ENCODE results near the gene C1QTNF1.

C1QTNF1 gene

DNA sequence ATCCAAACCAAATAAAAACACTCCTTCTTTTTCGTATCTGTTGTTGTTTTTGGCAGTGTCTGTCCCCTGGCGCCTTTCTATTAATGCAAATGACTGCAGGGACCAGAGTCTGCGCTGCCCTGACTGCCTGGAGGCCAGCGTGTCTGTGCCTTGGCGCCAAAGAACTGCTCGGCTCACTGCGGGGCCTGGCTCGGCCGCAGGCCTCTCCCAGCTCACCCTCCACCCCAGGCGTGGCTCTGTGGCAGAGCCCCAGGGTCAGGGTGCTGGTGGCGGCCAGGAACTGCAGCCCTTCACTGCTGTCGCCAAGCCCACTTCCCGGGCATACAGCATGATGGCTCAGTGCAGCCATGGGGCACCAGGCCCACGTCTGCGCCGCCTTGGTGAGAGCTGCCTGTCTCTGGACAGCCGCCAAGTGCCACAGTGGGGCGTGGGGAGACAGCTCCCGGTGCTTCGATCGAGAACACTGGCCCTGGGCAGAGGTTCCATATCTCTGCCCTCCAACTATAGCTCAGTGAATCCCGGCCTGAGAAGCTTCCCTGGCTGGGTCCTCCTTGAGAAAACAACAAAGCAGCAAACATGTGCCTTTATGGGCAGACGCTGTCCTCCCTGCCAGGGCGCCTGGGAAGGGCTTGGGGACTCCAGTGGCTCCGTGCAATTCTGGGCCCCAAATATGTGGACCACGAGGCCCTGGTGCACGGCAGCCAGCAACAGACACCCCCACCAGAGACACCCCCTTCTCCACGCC lies 25.5 kb upstream of the C1QTNF1 start (continued):
- TF ChIP-seq, protein P1, sequence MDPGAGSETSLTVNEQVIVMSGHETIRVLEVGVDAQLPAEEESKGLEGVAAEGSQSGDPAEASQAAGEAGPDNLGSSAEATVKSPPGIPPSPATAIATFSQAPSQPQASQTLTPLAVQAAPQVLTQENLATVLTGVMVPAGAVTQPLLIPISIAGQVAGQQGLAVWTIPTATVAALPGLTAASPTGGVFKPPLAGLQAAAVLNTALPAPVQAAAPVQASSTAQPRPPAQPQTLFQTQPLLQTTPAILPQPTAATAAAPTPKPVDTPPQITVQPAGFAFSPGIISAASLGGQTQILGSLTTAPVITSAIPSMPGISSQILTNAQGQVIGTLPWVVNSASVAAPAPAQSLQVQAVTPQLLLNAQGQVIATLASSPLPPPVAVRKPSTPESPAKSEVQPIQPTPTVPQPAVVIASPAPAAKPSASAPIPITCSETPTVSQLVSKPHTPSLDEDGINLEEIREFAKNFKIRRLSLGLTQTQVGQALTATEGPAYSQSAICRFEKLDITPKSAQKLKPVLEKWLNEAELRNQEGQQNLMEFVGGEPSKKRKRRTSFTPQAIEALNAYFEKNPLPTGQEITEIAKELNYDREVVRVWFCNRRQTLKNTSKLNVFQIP (CRISPR knock-in tag; IDR thresholded peaks at IDR 0.05; ENCODE audit: borderline replicate concordance, low read depth) = no peak
- no peak for TF ChIP-seq ZNF565 (CRISPR knock-in tag; conservative IDR thresholded peaks at IDR 0.05; ENCODE audit: low read depth)

DNA sequence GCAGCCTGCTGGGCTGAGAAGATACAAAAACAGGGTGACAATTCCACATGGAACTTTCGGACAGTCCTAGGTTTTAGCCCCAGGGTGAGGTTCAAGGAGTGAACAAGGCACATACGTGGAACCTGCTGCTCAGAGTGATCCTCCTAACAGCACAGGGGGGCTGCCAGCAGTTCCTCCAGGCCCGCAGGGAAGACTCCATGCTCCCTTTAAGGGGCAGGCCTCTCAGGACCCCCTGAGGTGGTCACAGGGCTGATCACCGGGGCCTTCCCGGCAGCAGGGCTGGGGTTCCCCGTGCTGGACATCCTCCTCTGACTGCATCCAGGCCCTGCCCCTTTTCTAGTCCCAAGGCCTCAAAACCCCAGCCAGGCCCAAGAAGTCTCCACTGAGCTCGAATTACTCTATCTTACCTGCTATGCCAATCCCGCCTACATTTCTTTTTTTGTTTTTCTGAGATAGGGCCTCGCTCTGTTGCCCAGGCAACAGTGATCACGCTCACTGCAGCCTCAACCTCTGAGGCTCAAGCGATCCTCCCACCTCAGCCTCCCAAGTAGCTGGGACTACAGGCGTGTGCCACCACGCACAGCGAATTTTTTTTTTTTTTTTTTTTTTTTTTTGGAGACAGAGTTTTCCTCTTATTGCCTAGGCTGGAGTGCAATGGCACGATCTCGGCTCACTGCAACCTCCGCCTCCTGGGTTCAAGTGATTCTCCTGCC lies 24.8 kb upstream of the C1QTNF1 start:
- no peak for TF ChIP-seq ESRRG (CRISPR knock-in tag; IDR thresholded peaks at IDR 0.05)
- no peak for TF ChIP-seq TOX (CRISPR knock-in tag; IDR thresholded peaks at IDR 0.05; ENCODE audit: borderline replicate concordance)
- TF ChIP-seq, protein P1 (CRISPR knock-in tag; IDR thresholded peaks at IDR 0.05; ENCODE audit: borderline replicate concordance, low read depth) = no peak
- TF ChIP-seq ISL1 (CRISPR knock-in tag; IDR thresholded peaks at IDR 0.05) = no peak
- no peak for TF ChIP-seq BACH2 (CRISPR knock-in tag; IDR thresholded peaks at IDR 0.05; ENCODE audit: borderline replicate concordance)
- TF ChIP-seq ZNF70 (CRISPR knock-in tag; IDR thresholded peaks at IDR 0.05) = no peak
- TF ChIP-seq, protein P2, sequence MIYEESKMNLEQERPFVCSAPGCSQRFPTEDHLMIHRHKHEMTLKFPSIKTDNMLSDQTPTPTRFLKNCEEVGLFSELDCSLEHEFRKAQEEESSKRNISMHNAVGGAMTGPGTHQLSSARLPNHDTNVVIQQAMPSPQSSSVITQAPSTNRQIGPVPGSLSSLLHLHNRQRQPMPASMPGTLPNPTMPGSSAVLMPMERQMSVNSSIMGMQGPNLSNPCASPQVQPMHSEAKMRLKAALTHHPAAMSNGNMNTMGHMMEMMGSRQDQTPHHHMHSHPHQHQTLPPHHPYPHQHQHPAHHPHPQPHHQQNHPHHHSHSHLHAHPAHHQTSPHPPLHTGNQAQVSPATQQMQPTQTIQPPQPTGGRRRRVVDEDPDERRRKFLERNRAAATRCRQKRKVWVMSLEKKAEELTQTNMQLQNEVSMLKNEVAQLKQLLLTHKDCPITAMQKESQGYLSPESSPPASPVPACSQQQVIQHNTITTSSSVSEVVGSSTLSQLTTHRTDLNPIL (CRISPR knock-in tag; IDR thresholded peaks at IDR 0.05; ENCODE audit: low read depth) = no peak
- no peak for TF ChIP-seq ZFP3 (CRISPR knock-in tag; IDR thresholded peaks at IDR 0.05)
- no peak for TF ChIP-seq ZFP30 (CRISPR knock-in tag; IDR thresholded peaks at IDR 0.05)
- no peak for TF ChIP-seq PPARA (CRISPR knock-in tag; IDR thresholded peaks at IDR 0.05; ENCODE audit: borderline replicate concordance)
- TF ChIP-seq OSR1 (CRISPR knock-in tag; IDR thresholded peaks at IDR 0.05) = no peak
- no peak for TF ChIP-seq SNAI2 (CRISPR knock-in tag; IDR thresholded peaks at IDR 0.05)
- no peak for TF ChIP-seq GLIS3 (CRISPR knock-in tag; IDR thresholded peaks at IDR 0.05)
- TF ChIP-seq ZC3H10 (CRISPR knock-in tag; IDR thresholded peaks at IDR 0.05) = no peak
- no peak for TF ChIP-seq RARB (CRISPR knock-in tag; IDR thresholded peaks at IDR 0.05)
- no peak for TF ChIP-seq ZNF565 (CRISPR knock-in tag; conservative IDR thresholded peaks at IDR 0.05; ENCODE audit: low read depth)
- ATAC-seq = no peak

DNA sequence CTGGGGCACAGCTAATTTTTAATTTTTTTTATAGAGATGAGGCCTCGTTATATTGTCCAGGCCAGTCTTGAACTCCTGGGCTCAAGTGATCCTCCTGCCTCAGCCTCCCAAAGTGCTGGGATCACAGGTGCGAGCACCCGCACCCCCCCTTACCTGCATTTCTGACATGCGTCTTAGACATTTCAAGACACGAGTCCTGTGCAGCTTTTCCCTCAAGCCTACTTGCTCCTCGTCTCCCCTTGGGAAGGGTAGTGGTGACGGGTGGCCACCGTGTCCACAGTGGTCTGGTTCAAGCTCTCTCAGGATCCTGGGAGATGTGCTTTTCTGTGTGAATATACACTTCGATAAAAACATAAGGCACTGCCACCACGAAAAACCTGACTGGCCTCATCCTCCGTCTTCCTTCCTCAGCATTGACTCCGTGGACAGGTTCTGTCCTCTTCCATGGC lies 24.0 kb upstream of the C1QTNF1 start:
- TF ChIP-seq ZC3H10 (CRISPR knock-in tag; IDR thresholded peaks at IDR 0.05) = no peak
- TF ChIP-seq ZFP3 (CRISPR knock-in tag; IDR thresholded peaks at IDR 0.05) = no peak
- TF ChIP-seq, protein P3, sequence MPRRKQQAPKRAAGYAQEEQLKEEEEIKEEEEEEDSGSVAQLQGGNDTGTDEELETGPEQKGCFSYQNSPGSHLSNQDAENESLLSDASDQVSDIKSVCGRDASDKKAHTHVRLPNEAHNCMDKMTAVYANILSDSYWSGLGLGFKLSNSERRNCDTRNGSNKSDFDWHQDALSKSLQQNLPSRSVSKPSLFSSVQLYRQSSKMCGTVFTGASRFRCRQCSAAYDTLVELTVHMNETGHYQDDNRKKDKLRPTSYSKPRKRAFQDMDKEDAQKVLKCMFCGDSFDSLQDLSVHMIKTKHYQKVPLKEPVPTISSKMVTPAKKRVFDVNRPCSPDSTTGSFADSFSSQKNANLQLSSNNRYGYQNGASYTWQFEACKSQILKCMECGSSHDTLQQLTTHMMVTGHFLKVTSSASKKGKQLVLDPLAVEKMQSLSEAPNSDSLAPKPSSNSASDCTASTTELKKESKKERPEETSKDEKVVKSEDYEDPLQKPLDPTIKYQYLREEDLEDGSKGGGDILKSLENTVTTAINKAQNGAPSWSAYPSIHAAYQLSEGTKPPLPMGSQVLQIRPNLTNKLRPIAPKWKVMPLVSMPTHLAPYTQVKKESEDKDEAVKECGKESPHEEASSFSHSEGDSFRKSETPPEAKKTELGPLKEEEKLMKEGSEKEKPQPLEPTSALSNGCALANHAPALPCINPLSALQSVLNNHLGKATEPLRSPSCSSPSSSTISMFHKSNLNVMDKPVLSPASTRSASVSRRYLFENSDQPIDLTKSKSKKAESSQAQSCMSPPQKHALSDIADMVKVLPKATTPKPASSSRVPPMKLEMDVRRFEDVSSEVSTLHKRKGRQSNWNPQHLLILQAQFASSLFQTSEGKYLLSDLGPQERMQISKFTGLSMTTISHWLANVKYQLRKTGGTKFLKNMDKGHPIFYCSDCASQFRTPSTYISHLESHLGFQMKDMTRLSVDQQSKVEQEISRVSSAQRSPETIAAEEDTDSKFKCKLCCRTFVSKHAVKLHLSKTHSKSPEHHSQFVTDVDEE (CRISPR knock-in tag; IDR thresholded peaks at IDR 0.05) = no peak
- TF ChIP-seq ZNF70 (CRISPR knock-in tag; IDR thresholded peaks at IDR 0.05) = no peak
- TF ChIP-seq, protein P2 (CRISPR knock-in tag; IDR thresholded peaks at IDR 0.05; ENCODE audit: low read depth) = no peak
- TF ChIP-seq, protein P1 (CRISPR knock-in tag; IDR thresholded peaks at IDR 0.05; ENCODE audit: borderline replicate concordance, low read depth) = no peak
- TF ChIP-seq TOX (CRISPR knock-in tag; IDR thresholded peaks at IDR 0.05; ENCODE audit: borderline replicate concordance) = no peak
- TF ChIP-seq RARB (CRISPR knock-in tag; IDR thresholded peaks at IDR 0.05) = no peak
- no peak for TF ChIP-seq CSDC2 (CRISPR knock-in tag; IDR thresholded peaks at IDR 0.05)
- no peak for TF ChIP-seq ZNF565 (CRISPR knock-in tag; conservative IDR thresholded peaks at IDR 0.05; ENCODE audit: low read depth)
- TF ChIP-seq ZNF8 (CRISPR knock-in tag; IDR thresholded peaks at IDR 0.05) = no peak
- no peak for TF ChIP-seq TCF4 (CRISPR knock-in tag; IDR thresholded peaks at IDR 0.05; ENCODE audit: borderline replicate concordance)
- TF ChIP-seq ESRRG (CRISPR knock-in tag; IDR thresholded peaks at IDR 0.05) = no peak
- no peak for ATAC-seq

Measured in SK-N-SH treated with all-trans-retinoic acid at 6 μM for 48 hours (cell line).